GM13976 (cell line): ENCODE results near the gene PRRX1.

Source experiments
- DNase-seq: peaks from one replicate; pipeline ENCODE4 v3.0.0; 2012; ENCODE audit warnings: low spot score
- CTCF ChIP-seq: IDR thresholded peaks from 2 replicates; pipeline ENCODE4 v1.5.1; 2012; ENCODE audit warnings: borderline replicate concordance, mild to moderate bottlenecking; ENCODE audit not compliant: insufficient read depth; ENCODE audit errors: extremely low read depth, missing control alignments, control extremely low read depth
- in situ Hi-C: fragments of 300-500 bp; cut with MboI; formaldehyde crosslinking; loops from one replicate; pipeline ENCODE4 v1.12.0; 2022; ENCODE audit warnings: low sequenced_read_pairs, mixed read lengths, inconsistent platforms; ENCODE audit not compliant: unreplicated experiment

The PRRX1 gene

DNA sequence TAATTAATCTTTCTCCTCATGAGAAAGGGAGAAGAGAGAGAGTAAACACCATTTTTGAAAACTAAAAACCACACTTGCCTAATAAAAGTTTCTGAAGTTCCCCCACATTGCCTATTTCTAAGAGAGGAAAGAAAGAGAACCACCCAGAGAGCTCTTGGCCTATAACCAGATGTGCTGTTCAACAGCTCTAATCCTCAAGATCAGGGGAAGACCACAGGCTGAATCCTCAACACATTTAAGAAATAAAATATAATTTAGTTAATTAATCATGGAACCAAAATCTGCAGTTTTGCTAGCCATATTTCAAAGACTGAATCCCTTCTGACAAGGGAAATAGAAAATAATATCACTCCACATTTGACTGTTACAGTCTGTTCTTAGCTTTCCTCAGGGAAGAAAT is 11.9 kb downstream of the PRRX1 start:
- in situ Hi-C loops = loop anchor here (25.0 kb wide), 1 partner anchor 211 kb away; no protein-coding TSS in a partner anchor
- DNase-seq = no peak
- no peak for TF ChIP-seq CTCF

GRCh38 chr1:170676628-170677027 is 12.7 kb downstream of the PRRX1 start:
- DNase-seq = no peak
- TF ChIP-seq CTCF = no peak
- in situ Hi-C loops = loop anchor here (25.0 kb wide), 1 partner anchor 211 kb away; no protein-coding TSS in a partner anchor

GRCh38 chr1:170678027-170678600 is 14.2 kb downstream of the PRRX1 start:
- TF ChIP-seq CTCF = no peak
- DNase-seq = no peak
- in situ Hi-C loops = loop anchor here (25.0 kb wide), 1 partner anchor 209 kb away; no protein-coding TSS in a partner anchor

DNA sequence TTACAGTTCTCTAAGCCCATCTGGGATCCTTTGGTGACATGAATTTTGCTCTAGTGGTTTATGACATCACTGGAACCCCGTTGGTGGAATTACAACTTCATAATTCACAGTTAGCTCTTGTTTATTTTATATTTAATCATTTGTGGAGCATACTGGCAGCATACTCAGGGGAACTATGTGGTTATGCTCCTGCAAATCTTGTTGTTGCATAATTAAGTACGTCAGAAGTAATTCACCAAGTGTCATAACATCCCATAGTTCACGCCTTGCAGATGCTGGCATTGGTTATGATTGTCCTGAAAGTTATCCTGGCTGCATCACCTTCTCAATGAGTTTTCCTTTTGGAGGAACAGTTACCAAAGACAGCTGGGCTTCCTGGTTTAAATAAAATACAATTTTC is 16.5 kb downstream of the PRRX1 start:
- TF ChIP-seq CTCF = no peak
- DNase-seq = no peak
- in situ Hi-C loops = loop anchor here (25.0 kb wide), 1 partner anchor 207 kb away; no protein-coding TSS in a partner anchor

- in situ Hi-C loops = loop anchor here (25.0 kb wide), 1 partner anchor 205 kb away; no protein-coding TSS in a partner anchor
- no peak for DNase-seq
- TF ChIP-seq CTCF = no peak
Observed at GRCh38 chr1:170682169-170682568, 18.2 kb downstream of the PRRX1 start.

DNA sequence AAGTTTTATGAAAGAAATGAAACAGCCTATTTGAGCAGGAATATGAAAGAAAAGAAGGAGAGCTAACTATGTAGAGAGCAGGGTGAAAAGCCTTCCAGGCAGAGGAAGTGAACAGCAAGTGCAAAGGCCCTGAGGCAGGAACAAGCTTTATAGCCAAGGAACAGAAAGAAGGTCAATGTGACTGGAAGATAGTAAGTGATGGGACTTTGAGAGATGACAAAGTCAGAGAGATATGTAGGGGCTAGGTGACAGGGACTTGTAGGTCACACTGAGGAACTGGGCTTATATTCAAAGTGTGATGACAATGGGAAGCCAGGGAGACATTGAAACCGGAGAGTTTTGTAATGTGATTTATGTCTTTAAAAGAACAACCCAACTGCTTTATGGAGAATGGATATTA is 18.9 kb downstream of the PRRX1 start:
- in situ Hi-C loops = loop anchor here (25.0 kb wide), 1 partner anchor 204 kb away; no protein-coding TSS in a partner anchor
- no peak for DNase-seq
- TF ChIP-seq CTCF = no peak
